Inflammatory macrophage treated with lipopolysaccharide for 4 hours (primary cell): ENCODE data around the gene BATF3.
"Not testable (repeated sequence)": the region's sequence is repeated elsewhere in the genome, so short reads cannot be mapped to it uniquely, and the experiment has no call there.

Experiments used
- DNase-seq: peaks from one replicate; pipeline ENCODE4 v3.0.0-alpha.2; 2020

Gene BATF3, protein sequence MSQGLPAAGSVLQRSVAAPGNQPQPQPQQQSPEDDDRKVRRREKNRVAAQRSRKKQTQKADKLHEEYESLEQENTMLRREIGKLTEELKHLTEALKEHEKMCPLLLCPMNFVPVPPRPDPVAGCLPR

DNA sequence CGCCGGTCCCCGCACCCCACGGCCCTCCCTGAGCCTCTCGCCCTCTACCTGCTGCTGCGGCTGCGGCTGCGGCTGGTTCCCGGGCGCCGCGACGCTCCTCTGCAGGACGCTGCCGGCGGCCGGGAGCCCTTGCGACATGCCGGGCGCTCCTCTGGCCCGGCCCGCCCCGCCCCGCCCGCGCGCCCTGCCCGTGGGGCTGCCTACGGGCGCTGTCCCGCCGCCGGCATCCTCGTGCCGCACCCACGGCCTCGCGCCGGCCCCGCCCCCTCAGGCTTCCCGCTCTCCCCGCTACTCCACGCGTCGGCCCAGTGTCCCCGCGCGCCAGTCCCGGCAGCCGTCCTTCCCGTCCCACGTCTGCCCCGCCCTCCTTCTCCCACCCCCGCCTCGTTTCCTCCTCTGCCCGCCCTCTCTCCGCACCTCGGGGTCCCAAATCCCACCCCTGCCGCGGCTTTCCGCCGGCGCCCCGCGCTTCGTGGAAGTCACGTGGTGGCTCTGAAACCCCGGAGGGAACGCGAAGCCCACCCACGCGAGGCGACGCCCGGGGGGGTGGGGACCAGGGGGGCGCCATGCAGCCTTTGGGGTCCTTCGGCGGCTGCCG lies at the start of gene BATF3:
TSS of gene BATF3 (minus strand) at position 216 of the 598 bp plus-strand sequence. CDS start at position 138, 78 bp downstream.
- DNase-seq: peak; percentile 69

GRCh38 chr1:212746546-212746945 lies 46.9 kb upstream of the BATF3 start:
- no peak for DNase-seq

GRCh38 chr1:212745303-212745702 lies 45.7 kb upstream of the BATF3 start:
- DNase-seq: no peak

DNA sequence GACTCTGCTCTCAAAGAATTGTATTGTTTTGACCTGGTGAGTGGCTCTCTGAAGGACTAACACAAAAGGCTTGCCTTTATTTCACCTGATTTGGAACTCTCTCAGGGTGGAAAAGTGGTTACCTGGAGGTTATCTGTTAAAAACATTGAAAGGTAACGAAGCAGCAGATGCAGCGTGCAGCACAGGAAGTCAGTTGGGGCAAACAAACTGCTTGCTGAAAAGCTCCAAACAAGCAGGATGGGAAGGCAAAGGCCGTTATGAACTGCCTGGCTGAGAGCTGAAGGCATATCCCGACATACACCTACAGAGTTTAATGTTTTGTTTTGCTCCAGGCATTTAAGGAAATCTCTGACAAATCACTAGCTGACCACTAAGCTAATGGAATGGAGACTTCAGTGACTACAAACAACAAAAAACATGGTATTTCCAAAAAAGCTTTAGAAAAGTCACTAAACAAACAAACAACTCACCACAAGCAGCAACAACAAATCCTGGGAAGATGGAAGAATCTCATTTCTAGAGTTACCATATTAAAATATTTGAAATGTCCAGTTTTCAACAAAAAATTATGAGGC lies 44.3 kb upstream of the BATF3 start:
- no peak for DNase-seq

DNA sequence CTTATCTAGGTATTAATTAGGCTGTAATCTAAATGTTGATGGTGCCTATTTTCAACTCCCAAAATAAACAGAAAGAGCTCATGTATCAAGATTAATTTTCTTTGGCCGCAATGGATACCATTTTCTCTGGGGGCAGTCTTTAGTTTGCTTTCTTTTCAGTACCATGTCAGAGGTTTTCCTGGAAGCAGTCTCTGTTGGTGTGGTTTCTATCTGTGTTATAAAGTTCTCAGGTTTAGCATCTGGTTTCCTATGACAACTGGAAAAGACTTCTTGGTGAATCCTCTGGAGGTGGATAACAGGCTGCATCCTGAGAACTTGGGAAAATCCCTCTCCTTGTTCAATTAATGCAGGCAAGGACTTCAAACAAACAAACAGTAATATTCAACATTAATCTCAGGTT lies 38.7 kb upstream of the BATF3 start:
- DNase-seq: no peak

DNA sequence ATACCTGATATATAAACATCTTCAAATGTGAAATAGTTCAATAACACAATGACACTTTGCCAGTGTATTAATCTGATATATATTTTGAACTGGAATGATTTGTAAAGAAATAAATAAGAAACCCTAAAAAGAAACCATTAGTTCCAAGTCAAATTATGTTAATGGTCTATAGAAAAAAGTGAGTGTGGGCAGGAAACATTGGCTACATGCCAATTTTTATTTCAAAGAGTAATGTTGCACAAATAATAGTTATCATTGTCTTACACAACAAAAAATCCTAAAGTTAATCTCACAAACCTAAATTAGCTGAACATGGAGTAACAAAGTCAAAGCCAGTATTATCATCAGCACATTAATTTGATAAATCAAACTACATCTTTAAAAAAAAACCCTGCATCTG lies 37.9 kb upstream of the BATF3 start:
- DNase-seq: no peak

- DNase-seq: no peak
Observed at GRCh38 chr1:212733109-212733508, 33.5 kb upstream of the BATF3 start.

DNA sequence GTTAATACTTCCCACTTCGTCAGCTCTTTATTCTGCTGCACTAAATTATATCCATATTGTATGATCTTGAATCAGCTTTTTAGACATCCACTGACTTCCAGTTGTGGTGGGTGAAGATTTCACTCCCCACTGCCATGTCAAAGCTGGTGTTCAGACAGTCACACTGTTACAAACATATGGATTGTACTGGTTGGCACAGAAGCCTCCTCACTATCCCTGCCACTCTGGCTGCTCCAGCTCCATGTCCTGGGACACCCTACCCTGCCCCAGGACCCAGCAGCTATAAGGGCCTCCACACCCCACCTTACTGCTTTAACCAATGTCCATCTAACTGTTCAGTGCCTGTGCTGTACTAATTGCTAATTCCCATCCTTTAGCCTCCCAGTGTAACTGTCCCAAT lies 32.0 kb upstream of the BATF3 start:
- DNase-seq: no peak

GRCh38 chr1:212728606-212729005 lies 29.0 kb upstream of the BATF3 start:
- DNase-seq: no peak

DNA sequence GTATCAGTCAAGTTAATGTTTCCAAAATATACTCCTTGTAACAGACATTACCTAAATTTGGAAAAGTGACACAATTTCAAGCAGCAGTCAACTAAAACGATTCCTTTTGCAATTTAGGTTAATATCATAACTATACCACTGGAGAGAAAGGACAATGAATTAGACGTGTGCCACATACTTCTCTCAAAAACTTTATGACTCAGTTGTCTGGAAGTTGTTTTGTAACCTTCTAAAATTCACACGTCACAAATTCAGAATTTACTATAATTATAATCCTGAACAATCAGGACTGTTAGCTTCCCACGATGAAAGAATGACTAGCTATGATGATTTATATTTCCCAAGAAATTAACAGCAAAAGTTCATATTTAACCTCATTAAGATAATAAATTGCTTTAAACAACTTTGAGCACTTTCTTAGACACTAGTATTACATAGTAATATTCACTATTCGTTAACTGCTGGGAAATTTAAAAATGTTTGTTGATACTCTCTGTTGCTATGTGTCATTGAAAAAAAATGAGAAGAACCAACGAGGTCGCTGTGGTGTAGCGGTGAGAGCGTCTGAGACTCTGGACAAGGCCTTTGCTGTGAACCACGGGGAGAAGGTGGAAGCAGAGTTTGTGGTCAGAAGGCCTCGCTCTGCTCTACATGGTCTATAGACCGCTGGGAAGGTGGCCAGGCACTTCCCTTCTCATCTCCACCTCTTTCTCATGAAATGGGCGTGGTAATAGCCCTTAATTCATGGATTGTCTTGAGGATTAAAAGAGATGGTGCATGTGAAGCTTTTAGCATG lies 27.9 kb upstream of the BATF3 start:
- DNase-seq: no peak

DNA sequence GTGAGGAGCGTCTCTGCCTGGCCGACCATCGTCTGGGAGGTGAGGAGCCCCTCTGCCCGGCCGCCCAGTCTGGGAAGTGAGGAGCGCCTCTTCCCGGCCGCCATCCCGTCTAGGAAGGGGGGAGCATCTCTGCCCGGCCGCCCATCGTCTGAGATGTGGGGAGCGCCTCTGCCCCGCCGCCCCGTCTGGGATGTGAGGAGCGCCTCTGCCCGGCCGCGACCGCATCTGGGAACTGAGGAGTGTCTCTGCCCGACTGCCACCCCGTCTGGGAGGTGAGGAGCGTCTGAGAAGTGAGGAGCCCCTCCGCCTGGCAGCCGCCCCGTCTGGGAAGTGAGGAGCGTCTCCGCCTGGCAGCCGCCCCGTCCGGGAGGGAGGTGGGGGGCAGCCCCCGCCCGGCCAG lies 25.0 kb upstream of the BATF3 start:
- DNase-seq: not testable (repeated sequence)

- no peak for DNase-seq
Observed at GRCh38 chr1:212722270-212722957, 22.8 kb upstream of the BATF3 start.

- DNase-seq: peak; percentile 54
Observed at GRCh38 chr1:212721388-212722247, 22.0 kb upstream of the BATF3 start.

DNA sequence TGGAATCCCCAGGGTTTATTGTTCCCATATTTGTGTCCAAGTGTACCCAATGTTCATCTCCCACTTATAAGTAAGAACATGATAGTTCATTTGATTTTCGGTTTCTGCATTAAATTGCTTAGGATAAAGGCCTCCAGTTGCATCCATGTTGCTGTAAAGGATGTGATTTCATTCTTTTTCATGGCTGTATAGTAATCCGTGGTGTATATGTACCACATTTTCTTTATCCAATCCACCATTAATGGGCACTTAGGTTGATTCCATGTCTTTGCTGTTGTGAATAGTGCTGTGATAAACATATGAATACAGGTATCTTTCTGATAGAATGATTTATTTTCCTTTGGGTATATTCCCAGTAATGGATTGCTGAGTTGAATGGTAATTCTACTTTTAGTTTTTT lies 20.0 kb upstream of the BATF3 start:
- no peak for DNase-seq

- DNase-seq: peak; percentile 51
Observed at GRCh38 chr1:212718499-212718898, 18.9 kb upstream of the BATF3 start.

GRCh38 chr1:212716161-212716560 lies 16.5 kb upstream of the BATF3 start:
- peak; percentile 21 for DNase-seq

DNA sequence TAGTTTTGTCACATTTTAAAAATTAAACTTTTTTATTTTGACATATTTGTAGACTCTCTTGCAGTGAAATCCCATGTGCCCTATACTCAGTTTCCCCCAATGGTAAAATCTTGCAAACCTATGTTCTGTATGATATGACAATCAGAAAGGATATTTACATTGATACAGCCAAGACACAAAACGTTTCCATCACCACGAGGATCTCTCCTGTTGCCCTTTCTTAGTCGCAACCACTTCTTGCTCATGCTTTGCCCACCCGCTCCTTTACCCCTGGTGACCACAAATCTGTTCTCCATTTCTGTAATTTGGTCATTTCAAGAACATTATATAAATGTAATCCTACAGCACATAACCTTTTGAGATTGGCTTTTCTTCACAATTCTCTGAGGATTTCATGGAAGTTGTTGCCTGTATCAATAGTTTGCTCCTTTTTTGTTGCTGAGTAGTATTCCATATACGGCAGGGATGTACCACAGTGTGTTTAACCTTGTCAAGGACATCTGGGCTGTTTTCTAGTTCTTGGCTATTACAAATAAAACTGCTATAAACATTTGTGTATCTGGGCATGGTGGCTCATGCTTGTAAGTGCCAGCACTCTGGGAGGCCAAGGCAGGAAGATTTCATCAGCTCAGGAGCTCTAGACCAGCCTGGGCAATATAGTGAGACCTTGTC lies 14.0 kb upstream of the BATF3 start:
- DNase-seq: no peak

GRCh38 chr1:212712451-212713303 lies 13.0 kb upstream of the BATF3 start:
- DNase-seq: peak; percentile 44

GRCh38 chr1:212711974-212712373 lies 12.3 kb upstream of the BATF3 start:
- not testable (repeated sequence) for DNase-seq

GRCh38 chr1:212710566-212710965 lies 10.9 kb upstream of the BATF3 start:
- peak; percentile 24 for DNase-seq
